Endothelial cell of umbilical vein (primary cell): ENCODE data around the gene LBHD2. TPM values are rescaled to one million over a fixed set of nuclear protein-coding genes. Genes with fewer than 3 reads are reported as not detected.

Source experiments
- BruUV-seq: library from RNA; stranded (reverse); fragments of 400-500 nt; replicated peaks from 2 replicates; lab custom pipeline; 2021; lab: Mats Ljungman, UMichigan
- CTCF ChIA-PET: fragments of 300-600, 350-600 bp; sonication (Branson Sonifier 250); formaldehyde crosslinking; loops from one replicate; lab custom pipeline; 2021; ENCODE audit warnings: antibody characterized with exemption, inconsistent platforms; lab: Charles Lee
- POLR2A ChIA-PET: fragments of 300-600, 350-600 bp; sonication (Branson Sonifier 250); formaldehyde crosslinking; loops from one replicate; lab custom pipeline; 2021; ENCODE audit warnings: antibody characterized with exemption, inconsistent platforms; lab: Charles Lee
- DNase-seq: peaks from one replicate; pipeline ENCODE4 v3.0.0-alpha.2; 2011; ENCODE audit warnings: low read depth, low spot score
- FAIRE-seq: peaks from 2 replicates; lab custom pipeline; 2011; peaks lifted over from hg19 to GRCh38; lab: Jason Lieb, UNC
- H2AFZ ChIP-seq: 2 replicates; pipeline ENCODE4 v1.6.0; 2012; ENCODE audit warnings: low read depth, low read length, control low read depth, inconsistent platforms
- H3K27ac ChIP-seq: 2 replicates; pipeline ENCODE4 v1.5.1; 2011; ENCODE audit warnings: low read depth, mild to moderate bottlenecking, control low read depth, low read length, moderate library complexity; ENCODE audit not compliant: insufficient read depth
- H3K27me3 ChIP-seq, 2 experiments: 2 replicates each; pipeline versions ENCODE4 v1.6.0 to v1.6.1; 2011; ENCODE audit warnings: low read length in 2 of 2, mixed read lengths in 1 of 2; ENCODE audit not compliant: control insufficient read depth in 2 of 2, insufficient read depth in 2 of 2
- H3K36me3 ChIP-seq, 2 experiments: 2 replicates in 1 of 2; 3 replicates in 1 of 2; pipeline ENCODE4 v1.5.1; 2011; ENCODE audit warnings: low read length in 2 of 2, mild to moderate bottlenecking in 1 of 2, moderate library complexity in 1 of 2; ENCODE audit not compliant: control insufficient read depth in 2 of 2, insufficient read depth in 2 of 2; ENCODE audit errors: extremely low read depth in 1 of 2
- H3K4me1 ChIP-seq: 3 replicates; pipeline ENCODE4 v1.5.1; 2011; ENCODE audit warnings: mild to moderate bottlenecking, low read length; ENCODE audit not compliant: control insufficient read depth, insufficient read depth; ENCODE audit errors: extremely low read depth
- H3K4me2 ChIP-seq: 2 replicates; pipeline ENCODE4 v1.6.1; 2011; ENCODE audit warnings: low read length, control low read depth, mixed read lengths; ENCODE audit not compliant: insufficient read depth
- H3K4me3 ChIP-seq, 3 experiments: fragments of 200-600 bp in 1 of 3; sonication (generic), shearing (Covaris generic) in 1 of 3; replicated peaks in 1 of 3; 2 replicates each; pipeline ENCODE4 v1.5.1; 2011 to 2016; ENCODE audit warnings: control low read depth in 3 of 3, low read length in 3 of 3, mild to moderate bottlenecking in 2 of 3, inconsistent platforms in 1 of 3, low read depth in 1 of 3, moderate library complexity in 1 of 3; ENCODE audit not compliant: insufficient read depth in 1 of 3
- H3K79me2 ChIP-seq: 2 replicates; pipeline ENCODE4 v1.6.0; 2012; ENCODE audit warnings: low read length, inconsistent platforms; ENCODE audit not compliant: control insufficient read depth, insufficient read depth
- H3K9ac ChIP-seq: replicated peaks from 2 replicates; pipeline ENCODE3; 2011; ENCODE audit warnings: low read length, control low read depth; ENCODE audit not compliant: insufficient read depth; ENCODE audit errors: extremely low read depth
- H3K9me1 ChIP-seq: replicated peaks from 3 replicates; pipeline ENCODE4 v1.6.0; 2011; ENCODE audit warnings: mild to moderate bottlenecking, low read length; ENCODE audit not compliant: control insufficient read depth, insufficient read depth; ENCODE audit errors: extremely low read depth
- H3K9me3 ChIP-seq: replicated peaks from 2 replicates; pipeline ENCODE4 v1.5.1; 2012; ENCODE audit warnings: low read length, inconsistent platforms; ENCODE audit not compliant: control insufficient read depth, insufficient read depth
- H4K20me1 ChIP-seq: replicated peaks from 2 replicates; pipeline ENCODE3; 2011; ENCODE audit warnings: mild to moderate bottlenecking, low read length; ENCODE audit not compliant: control insufficient read depth, insufficient read depth; ENCODE audit errors: extremely low read depth
- EZH2 ChIP-seq: IDR thresholded peaks from 2 replicates; pipeline ENCODE4 v1.6.1; 2012; ENCODE audit warnings: borderline replicate concordance, low read depth, mild to moderate bottlenecking, moderate library complexity, low read length, inconsistent platforms; ENCODE audit not compliant: severe bottlenecking
- FOS ChIP-seq: IDR thresholded peaks from 2 replicates; pipeline ENCODE4 v1.6.1; 2011; ENCODE audit warnings: mild to moderate bottlenecking, low read length, moderate library complexity, borderline replicate concordance; ENCODE audit not compliant: insufficient read depth
- JUN ChIP-seq: IDR thresholded peaks from 2 replicates; pipeline ENCODE4 v1.6.1; 2011; ENCODE audit warnings: borderline replicate concordance, low read depth; ENCODE audit not compliant: insufficient read length, insufficient read depth
- MAX ChIP-seq: IDR thresholded peaks from 2 replicates; pipeline ENCODE4 v1.6.1; 2011; ENCODE audit not compliant: insufficient read depth, insufficient read length
- dilution Hi-C: fragments of 300-500 bp; cut with MboI; formaldehyde crosslinking; loops from one replicate; pipeline ENCODE4 v1.15.0; 2019; ENCODE audit warnings: low sequenced_read_pairs; ENCODE audit not compliant: extremely low pct_ligation_motif_present
- intact Hi-C: fragments of 100-400 bp; cut with micrococcal nuclease; formaldehyde crosslinking; loops from one replicate; pipeline ENCODE4 v1.10.0; 2022
- polyA plus RNA-seq, 4 experiments: library from polyadenylated mRNA; depleted of rRNA in 3 of 4; stranded (reverse) in 3 of 4; unstranded in 1 of 4; fragments of >200 nt; gene quantifications; 2 replicates each; pipeline versions ENCODE4 v1.2.1 to v1.2.3, GENCODE V29; 2011 to 2012; ENCODE audit warnings: missing spikeins in 1 of 4
- total RNA-seq: library from RNA; stranded (reverse); gene quantifications from 2 replicates; pipeline ENCODE4 v1.2.3, GENCODE V29; 2021
- TF ChIP-seq, protein P1 (sequence below), 2 donors: IDR thresholded peaks; 1 replicate in 1 of 2; 2 replicates in 1 of 2; pipeline ENCODE4 v1.5.1; 2011; ENCODE audit warnings: low read length in 2 of 2, mild to moderate bottlenecking in 2 of 2, moderate library complexity in 2 of 2, control low read depth in 1 of 2, inconsistent platforms in 1 of 2, low read depth in 1 of 2; ENCODE audit not compliant: insufficient read depth in 1 of 2; ENCODE audit errors: extremely low read depth in 1 of 2

Gene LBHD2
- total and polyA plus RNA-seq, 2 donors (not counting 3 experiments of a cell fraction or from before 2014, with no cell fraction given): not detected

DNA sequence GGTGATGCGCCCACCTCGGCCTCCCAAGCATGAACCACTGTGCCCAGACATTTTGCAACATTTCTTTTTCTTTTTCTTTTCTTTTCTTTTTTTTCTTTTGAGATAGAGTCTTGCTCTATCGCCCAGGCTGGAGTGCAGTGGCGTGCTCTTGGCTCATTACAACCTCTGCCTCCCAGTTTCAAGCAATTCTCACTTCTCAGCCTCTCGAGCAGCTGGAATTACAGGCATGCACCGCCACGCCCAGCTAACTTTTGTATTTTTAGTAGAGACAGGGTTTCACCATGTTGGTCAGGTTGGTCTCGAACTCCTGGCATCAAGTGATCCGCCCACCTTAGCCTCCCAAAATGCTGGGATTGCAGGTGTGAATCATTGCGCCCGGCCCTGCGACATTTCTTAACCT is 19.0 kb upstream of the LBHD2 start:
- CTCF ChIA-PET: interaction anchor here (1.2 kb wide), 1 partner anchor 14 kb away, joined by 4 read pairs; no protein-coding TSS in a partner anchor
- intact Hi-C loops (no loop called here), dilution Hi-C loops (no loop called here)

More for the DNA sequence above, 19.0 kb upstream of the LBHD2 start:
- H3K27ac ChIP-seq: no peak overlapping the region
- H3K9ac ChIP-seq: no peak overlapping the region
- TF ChIP-seq MAX (no peak), FOS (no peak), EZH2 (no peak), JUN (no peak)
- TF ChIP-seq, protein P1, sequence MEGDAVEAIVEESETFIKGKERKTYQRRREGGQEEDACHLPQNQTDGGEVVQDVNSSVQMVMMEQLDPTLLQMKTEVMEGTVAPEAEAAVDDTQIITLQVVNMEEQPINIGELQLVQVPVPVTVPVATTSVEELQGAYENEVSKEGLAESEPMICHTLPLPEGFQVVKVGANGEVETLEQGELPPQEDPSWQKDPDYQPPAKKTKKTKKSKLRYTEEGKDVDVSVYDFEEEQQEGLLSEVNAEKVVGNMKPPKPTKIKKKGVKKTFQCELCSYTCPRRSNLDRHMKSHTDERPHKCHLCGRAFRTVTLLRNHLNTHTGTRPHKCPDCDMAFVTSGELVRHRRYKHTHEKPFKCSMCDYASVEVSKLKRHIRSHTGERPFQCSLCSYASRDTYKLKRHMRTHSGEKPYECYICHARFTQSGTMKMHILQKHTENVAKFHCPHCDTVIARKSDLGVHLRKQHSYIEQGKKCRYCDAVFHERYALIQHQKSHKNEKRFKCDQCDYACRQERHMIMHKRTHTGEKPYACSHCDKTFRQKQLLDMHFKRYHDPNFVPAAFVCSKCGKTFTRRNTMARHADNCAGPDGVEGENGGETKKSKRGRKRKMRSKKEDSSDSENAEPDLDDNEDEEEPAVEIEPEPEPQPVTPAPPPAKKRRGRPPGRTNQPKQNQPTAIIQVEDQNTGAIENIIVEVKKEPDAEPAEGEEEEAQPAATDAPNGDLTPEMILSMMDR (IDR thresholded peaks at IDR 0.05; ENCODE audit: extremely low read depth in 1 of 2, insufficient read depth in 1 of 2, low read depth in 1 of 2, low read length in 2 of 2): no peak
- H4K20me1 ChIP-seq: no peaks in the 10 kb centered on the region
- H3K27me3 ChIP-seq: no peaks in the 10 kb centered on the region
- H3K9me3 ChIP-seq: no peaks in the 10 kb centered on the region
- no peaks in the 10 kb centered on the region for H3K79me2 ChIP-seq
- H3K4me3 ChIP-seq: no peak overlapping the region
- no peak overlapping the region for H3K4me2 ChIP-seq
- BruUV-seq: no TSS peak
- DNase-seq (no peak), FAIRE-seq (no peak)
- no peak overlapping the region for H2AFZ ChIP-seq
- no peaks in the 10 kb centered on the region for H3K9me1 ChIP-seq
- H3K4me1 ChIP-seq: peaks cover 22% of the 10 kb centered on the region
- POLR2A ChIA-PET: no interaction called here
- no peaks in the 10 kb centered on the region for H3K36me3 ChIP-seq
